ENCODE measurements around the gene CAMKMT. TPM values are rescaled to one million over a fixed set of nuclear protein-coding genes. Genes with fewer than 3 reads are reported as not detected.
A peak's percentile ranks its signal among the peaks of the same experiment; 100 is the strongest.

CAMKMT gene
- total RNA-seq, 1 donor: 15.0 TPM

- H3K4me3 ChIP-seq (ENCODE audit: low read depth, low read length): no peak overlapping the region
- DNase-seq (ENCODE audit: low read depth): no peak
- no peak for TF ChIP-seq CTCF (IDR thresholded peaks at IDR 0.05; ENCODE audit: insufficient read depth, low read length)
Measured at GRCh38 chr2:44526352-44526751, 164.6 kb downstream of the CAMKMT start.

GRCh38 chr2:44528595-44528994, 166.8 kb downstream of the CAMKMT start:
- no peak for TF ChIP-seq CTCF (IDR thresholded peaks at IDR 0.05; ENCODE audit: insufficient read depth, low read length)
- peak; percentile 84 for DNase-seq (ENCODE audit: low read depth)
- no peak overlapping the region for H3K4me3 ChIP-seq (ENCODE audit: low read depth, low read length)

GRCh38 chr2:44529448-44529847, 167.7 kb downstream of the CAMKMT start:
- H3K4me3 ChIP-seq (ENCODE audit: low read depth, low read length): no peak overlapping the region
- TF ChIP-seq CTCF (IDR thresholded peaks at IDR 0.05; ENCODE audit: insufficient read depth, low read length): no peak
- no peak for DNase-seq (ENCODE audit: low read depth)

GRCh38 chr2:44531289-44531688, 169.5 kb downstream of the CAMKMT start:
- H3K4me3 ChIP-seq (ENCODE audit: low read depth, low read length): no peak overlapping the region
- DNase-seq (ENCODE audit: low read depth): no peak
- no peak for TF ChIP-seq CTCF (IDR thresholded peaks at IDR 0.05; ENCODE audit: insufficient read depth, low read length)

- TF ChIP-seq CTCF (IDR thresholded peaks at IDR 0.05; ENCODE audit: insufficient read depth, low read length): no peak
- DNase-seq (ENCODE audit: low read depth): no peak
- H3K4me3 ChIP-seq (ENCODE audit: low read depth, low read length): no peak overlapping the region
Measured at GRCh38 chr2:44532031-44532430, 170.3 kb downstream of the CAMKMT start.

- H3K4me3 ChIP-seq (ENCODE audit: low read depth, low read length): no peak overlapping the region
- no peak for TF ChIP-seq CTCF (IDR thresholded peaks at IDR 0.05; ENCODE audit: insufficient read depth, low read length)
- DNase-seq (ENCODE audit: low read depth): no peak
Measured at GRCh38 chr2:44533508-44533907, 171.8 kb downstream of the CAMKMT start.

DNA sequence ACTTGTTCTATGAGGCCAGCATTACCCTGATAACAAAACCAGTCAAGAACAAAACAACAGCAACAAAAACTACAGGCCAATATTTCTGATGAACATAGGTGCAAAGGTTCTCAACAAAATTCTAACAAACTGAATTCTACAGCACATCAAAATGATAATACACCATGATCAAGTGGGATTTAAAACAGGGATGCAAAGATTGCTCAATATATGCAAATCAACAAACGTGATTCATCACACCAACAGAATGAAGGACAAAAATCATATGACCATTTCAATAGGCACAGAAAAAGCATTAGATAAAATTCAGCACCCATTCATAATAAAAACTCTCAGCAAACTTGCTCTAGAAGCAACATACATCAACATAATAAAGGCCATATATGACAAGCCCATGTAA, 173.6 kb downstream of the CAMKMT start:
- TF ChIP-seq CTCF (IDR thresholded peaks at IDR 0.05; ENCODE audit: insufficient read depth, low read length): no peak
- DNase-seq (ENCODE audit: low read depth): no peak
- H3K4me3 ChIP-seq (ENCODE audit: low read depth, low read length): no peak overlapping the region

All from fibroblast of the aortic adventitia (primary cell).